CD4-positive, alpha-beta T cell treated with Interleukin-2 at 100 ng/mL for 4 hours (primary cell): ENCODE measurements around the gene KRT12.
"Not testable (repeated sequence)": the region's sequence is repeated elsewhere in the genome, so short reads cannot be mapped to it uniquely, and the experiment has no call there.

Source experiments
- DNase-seq: peaks from one replicate; pipeline ENCODE4 v3.0.0-alpha.2; 2020; ENCODE audit warnings: low spot score

KRT12 gene

DNA sequence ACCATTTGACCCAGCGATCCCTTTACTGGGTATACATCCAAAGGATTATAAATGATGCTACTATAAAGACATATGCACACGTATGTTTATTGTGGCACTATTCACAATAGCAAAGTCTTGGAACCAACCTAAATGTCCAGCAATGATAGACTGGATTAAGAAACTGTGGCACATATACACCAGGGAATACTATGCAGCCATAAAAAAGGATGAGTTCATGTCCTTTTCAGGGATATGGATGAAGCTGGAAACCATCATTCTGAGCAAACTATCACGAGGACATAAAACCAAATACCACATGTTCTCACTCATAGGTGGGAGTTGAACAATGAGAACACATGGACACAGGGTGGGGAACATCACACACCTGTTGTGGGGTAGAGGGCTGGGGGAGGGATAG is 52.4 kb downstream of the KRT12 start:
- not testable (repeated sequence) for DNase-seq

DNA sequence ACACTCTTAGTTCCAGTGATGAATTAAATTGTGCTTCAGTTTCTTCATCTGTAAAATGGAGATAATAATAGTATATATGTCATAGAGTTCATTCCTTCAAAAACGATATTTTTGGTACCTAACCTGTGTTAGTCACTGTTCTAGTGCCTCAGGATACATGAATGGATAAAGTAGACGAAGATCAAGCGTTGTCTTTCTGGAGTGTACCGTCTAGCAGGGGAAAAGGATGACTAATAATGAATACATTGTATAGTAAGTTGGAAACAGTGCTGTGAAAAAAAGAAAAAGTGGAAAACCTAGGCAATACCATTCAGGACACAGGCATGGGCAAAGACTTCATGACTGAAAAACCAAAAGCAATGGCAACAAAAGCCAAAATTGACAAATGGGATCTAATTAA is 53.2 kb downstream of the KRT12 start:
- no peak for DNase-seq

DNA sequence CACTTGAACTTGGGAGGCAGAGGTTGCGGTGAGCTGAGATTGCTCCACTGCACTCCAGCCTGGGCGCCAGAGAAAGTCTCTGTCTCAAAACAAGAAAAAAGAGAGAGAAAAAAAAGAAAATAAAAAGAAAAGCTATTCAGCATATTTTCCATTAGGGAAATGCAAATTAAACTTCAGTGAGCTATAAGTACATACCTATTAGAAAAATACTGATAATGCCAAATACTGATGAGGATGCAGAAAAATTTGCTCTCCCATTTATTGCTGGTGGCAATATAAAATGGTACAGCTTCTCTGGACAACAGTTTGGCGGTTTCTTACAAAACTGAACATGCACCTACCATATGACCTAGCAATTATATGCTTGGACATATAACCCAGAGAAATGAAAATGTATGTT is 54.4 kb downstream of the KRT12 start:
- DNase-seq, result no peak
